ENCODE data around the gene FDX2. TPM values are rescaled to one million over a fixed set of nuclear protein-coding genes. Genes with fewer than 3 reads are reported as not detected.
A peak's percentile ranks its signal among the peaks of the same experiment; 100 is the strongest.

Gene FDX2
- total RNA-seq, 4 donors from 2014 or later: 22.8 to 44.8 (median 33.3) TPM

- 0 to 2% methylated on average over 24 to 37 of the region's 82 CpGs for WGBS, 2 donors
These were observed 17.3 kb upstream of the FDX2 start, which contains the start of gene RAVER1 for GRCh38 chr19:10332965-10333757. Gene RAVER1, minus strand, starts transcription at chr19:10333529. Its CDS starts 22 bp downstream, at chr19:10333507.

GRCh38 chr19:10332158-10332964 is 16.5 kb upstream of the FDX2 start:
- H3K9me3 ChIP-seq: no peaks in the 10 kb centered on the region
- intact Hi-C loops (cut with DNase I): no loop called here
- H3K4me1 ChIP-seq: peaks cover 11 to 24% of the 10 kb centered on the region in 2 donors
- peaks cover 26 to 33% of the 10 kb centered on the region in 2 donors for H3K36me3 ChIP-seq
- 35 to 46% methylated on average over 14 to 17 of the region's 18 CpGs for WGBS, 2 donors
- DNase-seq: no peak
- H3K27ac ChIP-seq: peak overlapping the region in 1 of 3 donors; percentile 58
- peak overlapping the region; percentile 74 to 98 (median 75) for H3K4me3 ChIP-seq (replicated peaks in 1 of 3)
- TF ChIP-seq CTCF (IDR thresholded peaks at IDR 0.05): peak in 2 of 6 experiments; percentile 5 to 8
- no peak for TF ChIP-seq POLR2A (IDR thresholded peaks at IDR 0.05)
- H3K27me3 ChIP-seq: no peaks in the 10 kb centered on the region

More at GRCh38 chr19:10332965-10333757, 17.3 kb upstream of the FDX2 start, which contains the start of gene RAVER1:
- Histone ChIP-seq H3K27me3 (no peaks in the 10 kb centered on the region), H3K27ac (peak within 1 kb of the TSS; percentile 58 to 86 (median 72)), H3K36me3 (peaks cover 18 to 25% of the 10 kb centered on the region in 2 donors), H3K4me1 (peaks cover 11 to 24% of the 10 kb centered on the region in 2 donors), H3K4me3 (replicated peaks in 1 of 3) (peak within 1 kb of the TSS; percentile 74 to 98 (median 75)), H3K9me3 (no peaks in the 10 kb centered on the region)
- peak; percentile 97 to 98 for DNase-seq
- intact Hi-C loops (cut with DNase I): no loop called here
- TF ChIP-seq POLR2A (IDR thresholded peaks at IDR 0.05) (peak in 1 of 2 donors; percentile 65), CTCF (IDR thresholded peaks at IDR 0.05) (no peak)

- Histone ChIP-seq H3K4me3 (replicated peaks in 1 of 3) (no peak overlapping the region), H3K27me3 (no peaks in the 10 kb centered on the region), H3K4me1 (peaks cover 11 to 20% of the 10 kb centered on the region in 2 donors), H3K27ac (no peak overlapping the region), H3K9me3 (no peaks in the 10 kb centered on the region), H3K36me3 (peaks cover 34 to 59% of the 10 kb centered on the region in 2 donors)
- TF ChIP-seq CTCF (IDR thresholded peaks at IDR 0.05) (no peak), POLR2A (IDR thresholded peaks at IDR 0.05) (no peak)
- no peak for DNase-seq
- 89 to 100% methylated on average over 3 to 4 of the region's 13 CpGs for WGBS, 2 donors
- intact Hi-C loops (cut with DNase I): no loop called here
These were observed 13.7 kb upstream of the FDX2 start for GRCh38 chr19:10329555-10329954.

- no peak for DNase-seq
- Histone ChIP-seq H3K4me3 (replicated peaks in 1 of 3) (no peak overlapping the region), H3K27me3 (no peaks in the 10 kb centered on the region), H3K4me1 (peaks cover 7 to 13% of the 10 kb centered on the region in 2 donors), H3K9me3 (no peaks in the 10 kb centered on the region), H3K36me3 (peaks cover 38 to 67% of the 10 kb centered on the region in 2 donors), H3K27ac (no peak overlapping the region)
- 95 to 97% methylated on average over 5 to 38 of the region's 41 CpGs for WGBS, 2 donors
- intact Hi-C loops (cut with DNase I): no loop called here
- TF ChIP-seq CTCF (IDR thresholded peaks at IDR 0.05) (no peak), POLR2A (IDR thresholded peaks at IDR 0.05) (no peak)
These were observed 13.0 kb upstream of the FDX2 start for GRCh38 chr19:10328558-10329429.

All from thyroid gland (tissue), 4 donors.